ENCODE measurements around the gene P3H1.
"Not testable (repeated sequence)": the region's sequence is repeated elsewhere in the genome, so short reads cannot be mapped to it uniquely, and the experiment has no call there.

P3H1 gene, protein sequence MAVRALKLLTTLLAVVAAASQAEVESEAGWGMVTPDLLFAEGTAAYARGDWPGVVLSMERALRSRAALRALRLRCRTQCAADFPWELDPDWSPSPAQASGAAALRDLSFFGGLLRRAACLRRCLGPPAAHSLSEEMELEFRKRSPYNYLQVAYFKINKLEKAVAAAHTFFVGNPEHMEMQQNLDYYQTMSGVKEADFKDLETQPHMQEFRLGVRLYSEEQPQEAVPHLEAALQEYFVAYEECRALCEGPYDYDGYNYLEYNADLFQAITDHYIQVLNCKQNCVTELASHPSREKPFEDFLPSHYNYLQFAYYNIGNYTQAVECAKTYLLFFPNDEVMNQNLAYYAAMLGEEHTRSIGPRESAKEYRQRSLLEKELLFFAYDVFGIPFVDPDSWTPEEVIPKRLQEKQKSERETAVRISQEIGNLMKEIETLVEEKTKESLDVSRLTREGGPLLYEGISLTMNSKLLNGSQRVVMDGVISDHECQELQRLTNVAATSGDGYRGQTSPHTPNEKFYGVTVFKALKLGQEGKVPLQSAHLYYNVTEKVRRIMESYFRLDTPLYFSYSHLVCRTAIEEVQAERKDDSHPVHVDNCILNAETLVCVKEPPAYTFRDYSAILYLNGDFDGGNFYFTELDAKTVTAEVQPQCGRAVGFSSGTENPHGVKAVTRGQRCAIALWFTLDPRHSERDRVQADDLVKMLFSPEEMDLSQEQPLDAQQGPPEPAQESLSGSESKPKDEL

GRCh38 chr1:42766741-42767509 lies at the start of gene P3H1, which contains the start of gene C1orf50:
P3H1 (minus strand) TSS chr1:42767028; CDS start chr1:42766971, 57 bp downstream.
C1orf50 (plus strand) TSS chr1:42767249; CDS start chr1:42767312, 63 bp downstream.
- Histone ChIP-seq H3K27ac (ENCODE audit: low read depth in 2 of 2, low read length in 2 of 2) (peak within 1 kb of the TSS; percentile 89), H3K9me3 (ENCODE audit: control insufficient read depth in 2 of 2, low read length in 2 of 2) (no peaks in the 10 kb centered on the region), H3K4me1 (ENCODE audit: control insufficient read depth in 2 of 2, insufficient read depth in 2 of 2, low read length in 2 of 2) (peaks cover 5 to 17% of the 10 kb centered on the region in 2 donors), H3K9ac (ENCODE audit: low read depth in 1 of 2, low read length in 2 of 2) (peak within 1 kb of the TSS; percentile 90 to 93), H3K27me3 (ENCODE audit: control insufficient read depth in 2 of 2, insufficient read depth in 2 of 2, low read length in 2 of 2) (no peaks in the 10 kb centered on the region), H3K4me3 (ENCODE audit: low read length in 2 of 2) (peak within 1 kb of the TSS; percentile 88 to 99), H3K36me3 (ENCODE audit: control insufficient read depth in 2 of 2, insufficient read depth in 2 of 2, low read length in 2 of 2) (no peaks in the 10 kb centered on the region)

DNA sequence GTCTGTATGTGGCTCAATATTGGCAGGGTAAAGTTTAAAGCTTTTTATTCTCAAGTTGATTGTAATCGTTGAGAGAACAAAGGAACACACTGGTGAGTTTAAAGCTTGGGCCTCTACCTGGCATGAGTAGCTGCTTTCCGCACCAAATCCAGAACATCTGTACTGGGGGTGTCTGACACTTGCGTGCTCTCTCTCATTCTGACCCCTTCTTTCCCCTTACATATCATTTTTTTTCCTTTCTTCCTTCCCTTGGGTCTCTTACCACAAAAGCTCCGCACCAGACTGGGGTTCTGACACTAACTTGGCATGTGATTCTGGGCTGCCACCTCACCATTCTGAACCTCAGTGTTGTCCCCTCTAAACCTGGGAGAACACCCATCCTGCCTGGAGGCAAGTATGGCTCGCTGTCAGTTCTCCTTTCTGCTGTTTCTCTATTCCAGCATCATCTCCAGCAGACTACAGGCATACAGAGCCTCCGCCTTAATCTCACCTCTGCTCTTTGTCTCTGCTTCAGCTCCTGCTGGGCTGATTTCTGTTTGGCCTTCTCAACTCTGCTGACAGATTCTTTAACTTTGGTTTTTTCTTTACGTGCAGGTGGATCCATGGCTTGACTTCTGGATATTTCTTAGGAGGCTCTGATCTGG lies 49.2 kb upstream of the P3H1 start:
- Histone ChIP-seq H3K36me3 (ENCODE audit: control insufficient read depth in 2 of 2, insufficient read depth in 2 of 2, low read length in 2 of 2) (no peaks in the 10 kb centered on the region), H3K9me3 (ENCODE audit: control insufficient read depth in 2 of 2, low read length in 2 of 2) (no peaks in the 10 kb centered on the region), H3K4me3 (ENCODE audit: low read length in 2 of 2) (peak overlapping the region; percentile 68 to 92), H3K27ac (ENCODE audit: low read depth in 2 of 2, low read length in 2 of 2) (peak overlapping the region; percentile 62 to 98), H3K4me1 (ENCODE audit: control insufficient read depth in 2 of 2, insufficient read depth in 2 of 2, low read length in 2 of 2) (peaks cover 13 to 14% of the 10 kb centered on the region in 2 donors), H3K9ac (ENCODE audit: low read depth in 1 of 2, low read length in 2 of 2) (peak overlapping the region; percentile 62 to 88), H3K27me3 (ENCODE audit: control insufficient read depth in 2 of 2, insufficient read depth in 2 of 2, low read length in 2 of 2) (no peaks in the 10 kb centered on the region)

GRCh38 chr1:42814815-42815214 lies 48.0 kb upstream of the P3H1 start:
- not testable (repeated sequence) for H3K27ac ChIP-seq (ENCODE audit: low read depth in 2 of 2, low read length in 2 of 2); H3K36me3 ChIP-seq (ENCODE audit: control insufficient read depth in 2 of 2, insufficient read depth in 2 of 2, low read length in 2 of 2); H3K27me3 ChIP-seq (ENCODE audit: control insufficient read depth in 2 of 2, insufficient read depth in 2 of 2, low read length in 2 of 2); H3K9ac ChIP-seq (ENCODE audit: low read depth in 1 of 2, low read length in 2 of 2); H3K4me3 ChIP-seq (ENCODE audit: low read length in 2 of 2); H3K9me3 ChIP-seq (ENCODE audit: control insufficient read depth in 2 of 2, low read length in 2 of 2)
- peaks cover 13 to 14% of the 10 kb centered on the region in 2 donors for H3K4me1 ChIP-seq (ENCODE audit: control insufficient read depth in 2 of 2, insufficient read depth in 2 of 2, low read length in 2 of 2)

DNA sequence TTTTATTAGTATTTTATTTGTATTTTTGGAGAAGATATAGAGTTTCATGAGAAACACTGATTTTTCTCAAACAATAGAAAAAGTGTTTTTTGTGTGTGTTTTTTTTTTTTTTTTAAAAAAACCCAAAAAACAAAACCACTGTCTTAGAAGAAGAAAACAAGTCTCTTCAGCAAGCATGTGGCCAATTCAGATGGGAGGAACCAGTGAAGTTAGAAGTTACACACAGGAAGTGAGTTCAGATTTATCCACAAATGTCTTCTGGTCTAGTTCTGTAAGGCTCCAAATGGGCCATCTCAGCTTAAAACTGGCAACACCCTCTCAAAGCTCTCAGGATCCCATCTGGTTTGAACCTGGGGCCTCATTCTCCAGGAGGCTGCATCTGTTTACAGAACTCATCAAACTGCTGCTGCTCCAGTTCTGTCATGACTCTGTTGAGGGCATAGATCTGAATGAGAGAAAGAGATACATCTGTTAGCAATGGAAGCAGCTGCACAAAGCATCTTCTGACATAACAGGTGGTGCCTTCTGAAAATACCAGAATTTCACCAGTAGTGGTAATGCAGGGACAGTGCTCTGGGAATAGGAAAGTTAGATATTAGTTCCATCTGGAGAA lies 40.3 kb upstream of the P3H1 start:
- Histone ChIP-seq H3K9me3 (ENCODE audit: control insufficient read depth in 2 of 2, low read length in 2 of 2) (no peaks in the 10 kb centered on the region), H3K36me3 (ENCODE audit: control insufficient read depth in 2 of 2, insufficient read depth in 2 of 2, low read length in 2 of 2) (peaks cover 4 to 5% of the 10 kb centered on the region in 2 donors), H3K4me1 (ENCODE audit: control insufficient read depth in 2 of 2, insufficient read depth in 2 of 2, low read length in 2 of 2) (no peaks in the 10 kb centered on the region), H3K9ac (ENCODE audit: low read depth in 1 of 2, low read length in 2 of 2) (no peak overlapping the region), H3K4me3 (ENCODE audit: low read length in 2 of 2) (no peak overlapping the region), H3K27me3 (ENCODE audit: control insufficient read depth in 2 of 2, insufficient read depth in 2 of 2, low read length in 2 of 2) (no peaks in the 10 kb centered on the region), H3K27ac (ENCODE audit: low read depth in 2 of 2, low read length in 2 of 2) (no peak overlapping the region)

DNA sequence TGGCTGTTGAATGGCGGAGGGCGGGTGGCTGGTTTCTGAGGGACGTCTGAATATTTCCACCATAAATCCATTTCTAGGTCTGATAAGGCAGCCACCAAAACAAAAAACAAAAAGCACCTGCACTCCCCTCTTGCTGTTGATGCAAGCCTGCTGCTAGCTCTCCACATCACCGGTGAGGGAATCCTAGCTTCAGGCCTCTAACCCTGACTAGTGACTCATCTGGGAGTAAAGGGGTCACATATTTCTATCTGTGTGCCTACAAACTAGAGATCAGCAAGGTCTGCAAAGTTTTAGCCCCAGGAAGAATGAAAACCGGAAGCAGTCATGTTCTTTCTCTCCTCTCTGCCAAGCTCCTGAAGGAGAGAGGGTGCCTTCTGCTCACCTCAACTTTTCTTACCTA lies 39.8 kb upstream of the P3H1 start:
- Histone ChIP-seq H3K27ac (ENCODE audit: low read depth in 2 of 2, low read length in 2 of 2) (no peak overlapping the region), H3K27me3 (ENCODE audit: control insufficient read depth in 2 of 2, insufficient read depth in 2 of 2, low read length in 2 of 2) (no peaks in the 10 kb centered on the region)

DNA sequence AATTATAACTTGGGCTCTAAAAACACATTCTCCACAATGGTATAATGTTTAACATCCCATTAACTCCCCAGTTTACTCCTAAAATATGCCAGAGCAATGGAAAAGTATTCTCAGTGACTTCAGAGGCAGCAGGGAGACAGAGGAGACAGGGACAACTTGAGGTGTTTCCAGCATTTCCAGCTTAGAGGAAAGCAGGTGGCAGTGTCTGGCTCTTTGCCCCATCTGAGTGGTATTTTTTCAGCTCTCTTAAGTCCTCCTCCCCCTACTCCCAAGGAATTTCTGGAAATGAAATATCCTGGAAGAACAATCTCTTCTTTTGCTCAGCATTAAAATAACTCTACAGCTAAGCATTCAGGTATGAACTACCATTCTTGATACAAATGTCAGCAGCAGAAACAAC lies 39.3 kb upstream of the P3H1 start:
- Histone ChIP-seq H3K9me3 (ENCODE audit: control insufficient read depth in 2 of 2, low read length in 2 of 2) (no peaks in the 10 kb centered on the region), H3K36me3 (ENCODE audit: control insufficient read depth in 2 of 2, insufficient read depth in 2 of 2, low read length in 2 of 2) (peaks cover 4 to 5% of the 10 kb centered on the region in 2 donors), H3K9ac (ENCODE audit: low read depth in 1 of 2, low read length in 2 of 2) (no peak overlapping the region), H3K27ac (ENCODE audit: low read depth in 2 of 2, low read length in 2 of 2) (no peak overlapping the region), H3K4me3 (ENCODE audit: low read length in 2 of 2) (no peak overlapping the region), H3K27me3 (ENCODE audit: control insufficient read depth in 2 of 2, insufficient read depth in 2 of 2, low read length in 2 of 2) (no peaks in the 10 kb centered on the region), H3K4me1 (ENCODE audit: control insufficient read depth in 2 of 2, insufficient read depth in 2 of 2, low read length in 2 of 2) (no peaks in the 10 kb centered on the region)

More for the DNA sequence above, 39.8 kb upstream of the P3H1 start:
- no peaks in the 10 kb centered on the region for H3K4me1 ChIP-seq (ENCODE audit: control insufficient read depth in 2 of 2, insufficient read depth in 2 of 2, low read length in 2 of 2)
- peaks cover 4 to 5% of the 10 kb centered on the region in 2 donors for H3K36me3 ChIP-seq (ENCODE audit: control insufficient read depth in 2 of 2, insufficient read depth in 2 of 2, low read length in 2 of 2)
- H3K9me3 ChIP-seq (ENCODE audit: control insufficient read depth in 2 of 2, low read length in 2 of 2), result no peaks in the 10 kb centered on the region
- H3K9ac ChIP-seq (ENCODE audit: low read depth in 1 of 2, low read length in 2 of 2), result no peak overlapping the region
- no peak overlapping the region for H3K4me3 ChIP-seq (ENCODE audit: low read length in 2 of 2)

DNA sequence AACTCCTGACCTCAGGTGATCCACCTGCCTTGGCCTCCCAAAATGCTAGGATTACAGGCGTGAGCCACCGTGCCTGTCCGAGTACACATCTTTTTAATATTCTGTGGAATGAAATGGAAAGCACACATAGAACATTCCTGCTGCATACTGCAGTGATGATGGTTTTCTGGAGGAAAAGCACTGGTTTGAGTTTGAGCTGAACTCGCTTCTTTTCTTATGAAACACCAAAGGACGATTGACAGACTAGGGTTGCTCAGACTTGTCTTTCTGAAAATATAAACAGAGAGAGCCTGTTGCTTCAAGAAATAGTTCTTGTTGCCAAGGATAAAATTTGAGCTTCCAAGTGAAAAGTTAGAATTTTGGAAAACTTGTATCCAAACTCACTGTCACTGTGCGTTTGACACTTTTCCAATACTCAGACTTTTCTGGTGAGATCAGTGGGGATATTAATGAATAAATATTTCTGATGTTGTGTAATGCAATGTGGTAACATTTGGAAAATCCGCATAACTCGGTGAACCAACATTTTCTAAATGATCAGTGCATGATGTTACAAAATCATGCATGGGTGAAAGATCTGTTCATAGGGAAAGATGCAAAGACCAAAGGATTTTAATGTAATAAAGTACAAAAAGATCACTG lies 35.1 kb upstream of the P3H1 start:
- H3K4me3 ChIP-seq (ENCODE audit: low read length in 2 of 2), result no peak overlapping the region
- no peak overlapping the region for H3K9ac ChIP-seq (ENCODE audit: low read depth in 1 of 2, low read length in 2 of 2)
- H3K9me3 ChIP-seq (ENCODE audit: control insufficient read depth in 2 of 2, low read length in 2 of 2), result no peaks in the 10 kb centered on the region
- H3K36me3 ChIP-seq (ENCODE audit: control insufficient read depth in 2 of 2, insufficient read depth in 2 of 2, low read length in 2 of 2), result peaks cover 0 to 5% of the 10 kb centered on the region in 2 donors
- H3K27ac ChIP-seq (ENCODE audit: low read depth in 2 of 2, low read length in 2 of 2), result no peak overlapping the region
- no peaks in the 10 kb centered on the region for H3K4me1 ChIP-seq (ENCODE audit: control insufficient read depth in 2 of 2, insufficient read depth in 2 of 2, low read length in 2 of 2)
- H3K27me3 ChIP-seq (ENCODE audit: control insufficient read depth in 2 of 2, insufficient read depth in 2 of 2, low read length in 2 of 2), result no peaks in the 10 kb centered on the region

- Histone ChIP-seq H3K4me1 (ENCODE audit: control insufficient read depth in 2 of 2, insufficient read depth in 2 of 2, low read length in 2 of 2) (no peaks in the 10 kb centered on the region), H3K9ac (ENCODE audit: low read depth in 1 of 2, low read length in 2 of 2) (no peak overlapping the region), H3K9me3 (ENCODE audit: control insufficient read depth in 2 of 2, low read length in 2 of 2) (no peaks in the 10 kb centered on the region), H3K36me3 (ENCODE audit: control insufficient read depth in 2 of 2, insufficient read depth in 2 of 2, low read length in 2 of 2) (no peaks in the 10 kb centered on the region), H3K27me3 (ENCODE audit: control insufficient read depth in 2 of 2, insufficient read depth in 2 of 2, low read length in 2 of 2) (no peaks in the 10 kb centered on the region), H3K4me3 (ENCODE audit: low read length in 2 of 2) (no peak overlapping the region), H3K27ac (ENCODE audit: low read depth in 2 of 2, low read length in 2 of 2) (no peak overlapping the region)
These were observed 31.2 kb upstream of the P3H1 start for GRCh38 chr1:42797979-42798378.

DNA sequence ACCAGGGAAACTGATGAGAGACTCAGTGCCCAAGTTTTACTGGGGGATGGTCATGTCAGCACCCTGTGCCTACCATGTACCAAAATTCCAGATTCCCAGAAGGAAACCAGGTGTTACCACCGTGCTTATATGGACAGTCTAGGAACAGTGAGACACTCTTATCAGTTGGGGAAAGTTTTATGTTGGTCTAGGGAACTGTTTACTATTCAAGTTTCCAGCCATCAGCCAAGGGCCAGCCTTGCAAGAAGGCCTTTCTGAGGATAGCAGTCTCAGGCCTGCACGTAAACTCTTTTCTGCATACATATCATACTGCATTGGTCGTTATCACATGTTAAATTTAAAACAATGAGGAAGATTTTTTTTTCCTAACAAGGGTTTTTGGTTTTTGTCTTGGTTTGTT lies 30.6 kb upstream of the P3H1 start:
- Histone ChIP-seq H3K4me3 (ENCODE audit: low read length in 2 of 2) (no peak overlapping the region), H3K9ac (ENCODE audit: low read depth in 1 of 2, low read length in 2 of 2) (no peak overlapping the region), H3K27ac (ENCODE audit: low read depth in 2 of 2, low read length in 2 of 2) (no peak overlapping the region), H3K36me3 (ENCODE audit: control insufficient read depth in 2 of 2, insufficient read depth in 2 of 2, low read length in 2 of 2) (no peaks in the 10 kb centered on the region), H3K27me3 (ENCODE audit: control insufficient read depth in 2 of 2, insufficient read depth in 2 of 2, low read length in 2 of 2) (no peaks in the 10 kb centered on the region), H3K4me1 (ENCODE audit: control insufficient read depth in 2 of 2, insufficient read depth in 2 of 2, low read length in 2 of 2) (no peaks in the 10 kb centered on the region), H3K9me3 (ENCODE audit: control insufficient read depth in 2 of 2, low read length in 2 of 2) (no peaks in the 10 kb centered on the region)
